PC-9 (cell line): Measurements from ENCODE around the gene GOLGA1. TPM values are rescaled to one million over a fixed set of nuclear protein-coding genes. Genes with fewer than 3 reads are reported as not detected.

ENCODE experiments used
- BruUV-seq: library from RNA; stranded (reverse); fragments of 400-500 nt; replicated peaks from 2 replicates; lab custom pipeline; 2021; lab: Mats Ljungman, UMichigan
- CTCF ChIA-PET: fragments of 300-600 bp; sonication (Branson Sonifier 250); formaldehyde crosslinking; loops from one replicate; lab custom pipeline; 2022; ENCODE audit warnings: antibody characterized with exemption; lab: Charles Lee
- POLR2A ChIA-PET: fragments of 300-600 bp; sonication (Branson Sonifier 250); formaldehyde crosslinking; loops from one replicate; lab custom pipeline; 2022; ENCODE audit warnings: antibody characterized with exemption; ENCODE audit not compliant: unreplicated experiment; lab: Charles Lee
- DNase-seq, 2 experiments: peaks; one replicate each; pipeline versions ENCODE4 v3.0.0 to v3.0.0-alpha.2; 2015 to 2022; ENCODE audit warnings: mixed read lengths in 1 of 2
- H2AFZ ChIP-seq: fragments of 200-600 bp; sonication (generic); 2 replicates; pipeline ENCODE4 v1.8.1; 2017; ENCODE audit warnings: antibody characterized with exemption
- H3F3A ChIP-seq: fragments of 200-600 bp; sonication (generic); 2 replicates; pipeline ENCODE4 v1.8.1; 2017; ENCODE audit warnings: antibody characterized with exemption, mild to moderate bottlenecking, low read depth; ENCODE audit not compliant: insufficient read depth
- H3K27ac ChIP-seq: fragments of 200-600 bp; sonication (generic); 2 replicates; pipeline ENCODE4 v1.6.1; 2016; ENCODE audit warnings: mixed run types
- H3K27me3 ChIP-seq: fragments of 200-600 bp; sonication (generic); 2 replicates; pipeline ENCODE4 v1.6.1; 2016; ENCODE audit warnings: low read depth, mixed run types; ENCODE audit not compliant: insufficient read depth
- H3K36me3 ChIP-seq: fragments of 200-600 bp; sonication (generic); 2 replicates; pipeline ENCODE4 v1.6.1; 2016; ENCODE audit warnings: low read depth, mixed run types
- H3K4me1 ChIP-seq: fragments of 200-600 bp; sonication (generic); replicated peaks from 2 replicates; pipeline ENCODE4 v1.6.1; 2016; ENCODE audit warnings: mixed run types; ENCODE audit not compliant: insufficient read depth
- H3K4me2 ChIP-seq: fragments of 200-600 bp; sonication (generic); 2 replicates; pipeline ENCODE4 v1.6.1; 2017; ENCODE audit warnings: mixed run types
- H3K4me3 ChIP-seq: fragments of 200-600 bp; sonication (generic); 2 replicates; pipeline ENCODE4 v1.6.1; 2016; ENCODE audit warnings: mixed run types
- H3K79me2 ChIP-seq: fragments of 200-600 bp; sonication (generic); 2 replicates; pipeline ENCODE4 v1.6.1; 2017; ENCODE audit warnings: low read depth, mixed run types
- H3K9me2 ChIP-seq: fragments of 200-600 bp; sonication (generic); 2 replicates; pipeline ENCODE4 v1.8.1; 2017; ENCODE audit warnings: mild to moderate bottlenecking; ENCODE audit not compliant: insufficient read depth
- H3K9me3 ChIP-seq: fragments of 200-600 bp; sonication (generic); 2 replicates; pipeline ENCODE4 v1.8.1; 2016; ENCODE audit warnings: low read depth; ENCODE audit not compliant: insufficient read depth
- H4K20me1 ChIP-seq: fragments of 200-600 bp; sonication (generic); 2 replicates; pipeline ENCODE4 v1.8.1; 2017; ENCODE audit not compliant: insufficient read depth
- CTCF ChIP-seq: fragments of 200-600 bp; sonication (generic); conservative IDR thresholded peaks from 2 replicates; pipeline ENCODE4 v1.6.1; 2017; ENCODE audit warnings: mixed run types, antibody characterized with exemption, mild to moderate bottlenecking, moderate library complexity
- EZH2 ChIP-seq: fragments of 200-600 bp; sonication (generic); IDR thresholded peaks from 2 replicates; pipeline ENCODE4 v1.8.0; 2017; ENCODE audit warnings: antibody characterized with exemption, low read depth
- intact Hi-C: fragments of 100-400 bp; cut with micrococcal nuclease; formaldehyde crosslinking; loops from one replicate; pipeline ENCODE4 v1.10.0; 2022; ENCODE audit not compliant: unreplicated experiment
- total RNA-seq: library from RNA; stranded (reverse); gene quantifications from 2 replicates; pipeline ENCODE4 v1.2.3, GENCODE V29; 2021

The GOLGA1 gene
- total RNA-seq, 1 experiment from 2014 or later, result 23.0 TPM

- Histone ChIP-seq H3K4me3 (no peak overlapping the region), H2AFZ (no peak overlapping the region), H3K4me2 (no peak overlapping the region), H3K9me2 (no peaks in the 10 kb centered on the region), H3K36me3 (no peaks in the 10 kb centered on the region; the same call in 1 of the 2 replicates), H3K79me2 (no peaks in the 10 kb centered on the region), H3F3A (peaks cover 22% of the 10 kb centered on the region), H3K9me3 (no peaks in the 10 kb centered on the region), H3K4me1 (no peaks in the 10 kb centered on the region), H3K27ac (no peak overlapping the region), H4K20me1 (peaks cover under 1% of the 10 kb centered on the region; the same call in 1 of the 2 replicates), H3K27me3 (no peaks in the 10 kb centered on the region)
- DNase-seq, result no peak
- ChIA-PET CTCF (no interaction called here), POLR2A (no interaction called here)
- no peak for TF ChIP-seq EZH2
- no peak for TF ChIP-seq CTCF
- intact Hi-C loops, result no loop called here
- no TSS peak for BruUV-seq
Measured at GRCh38 chr9:124882231-124882630, 58.7 kb downstream of the GOLGA1 start.

- Histone ChIP-seq H3K9me2 (no peaks in the 10 kb centered on the region), H3F3A (peaks cover 30% of the 10 kb centered on the region), H3K9me3 (no peaks in the 10 kb centered on the region), H3K4me2 (no peak overlapping the region), H3K27ac (no peak overlapping the region), H4K20me1 (peaks cover 8% of the 10 kb centered on the region), H3K36me3 (no peaks in the 10 kb centered on the region; the same call in 1 of the 2 replicates), H2AFZ (no peak overlapping the region), H3K4me1 (no peaks in the 10 kb centered on the region), H3K27me3 (no peaks in the 10 kb centered on the region), H3K4me3 (no peak overlapping the region), H3K79me2 (no peaks in the 10 kb centered on the region)
- BruUV-seq, result no TSS peak
- ChIA-PET CTCF (no interaction called here), POLR2A (no interaction called here)
- DNase-seq, result no peak
- intact Hi-C loops, result no loop called here
- no peak for TF ChIP-seq EZH2
- TF ChIP-seq CTCF, result no peak
Measured at GRCh38 chr9:124881138-124881743, 59.6 kb downstream of the GOLGA1 start.

- no peak for DNase-seq
- Histone ChIP-seq H3K36me3 (no peaks in the 10 kb centered on the region; the same call in 1 of the 2 replicates), H3K4me2 (no peak overlapping the region), H3K4me3 (no peak overlapping the region), H3K4me1 (no peaks in the 10 kb centered on the region), H3K9me3 (no peaks in the 10 kb centered on the region), H3K27ac (no peak overlapping the region), H2AFZ (no peak overlapping the region), H3K9me2 (no peaks in the 10 kb centered on the region), H4K20me1 (peaks cover 8% of the 10 kb centered on the region), H3K79me2 (no peaks in the 10 kb centered on the region), H3K27me3 (no peaks in the 10 kb centered on the region), H3F3A (peaks cover 33% of the 10 kb centered on the region)
- TF ChIP-seq EZH2, result no peak
- no peak for TF ChIP-seq CTCF
- intact Hi-C loops, result no loop called here
- BruUV-seq, result no TSS peak
- POLR2A ChIA-PET, result interaction anchor here (0.7 kb wide), 1 partner anchor 632 kb away, joined by 4 read pairs; no protein-coding TSS in a partner anchor
- CTCF ChIA-PET, result no interaction called here
Measured at GRCh38 chr9:124880501-124880900, 60.4 kb downstream of the GOLGA1 start.
